Measurements from ENCODE around the gene TWIST2. TPM values are rescaled to one million over a fixed set of nuclear protein-coding genes. Genes with fewer than 3 reads are reported as not detected.

TWIST2 gene
- total RNA-seq, 1 donor = 9.4 TPM

DNA sequence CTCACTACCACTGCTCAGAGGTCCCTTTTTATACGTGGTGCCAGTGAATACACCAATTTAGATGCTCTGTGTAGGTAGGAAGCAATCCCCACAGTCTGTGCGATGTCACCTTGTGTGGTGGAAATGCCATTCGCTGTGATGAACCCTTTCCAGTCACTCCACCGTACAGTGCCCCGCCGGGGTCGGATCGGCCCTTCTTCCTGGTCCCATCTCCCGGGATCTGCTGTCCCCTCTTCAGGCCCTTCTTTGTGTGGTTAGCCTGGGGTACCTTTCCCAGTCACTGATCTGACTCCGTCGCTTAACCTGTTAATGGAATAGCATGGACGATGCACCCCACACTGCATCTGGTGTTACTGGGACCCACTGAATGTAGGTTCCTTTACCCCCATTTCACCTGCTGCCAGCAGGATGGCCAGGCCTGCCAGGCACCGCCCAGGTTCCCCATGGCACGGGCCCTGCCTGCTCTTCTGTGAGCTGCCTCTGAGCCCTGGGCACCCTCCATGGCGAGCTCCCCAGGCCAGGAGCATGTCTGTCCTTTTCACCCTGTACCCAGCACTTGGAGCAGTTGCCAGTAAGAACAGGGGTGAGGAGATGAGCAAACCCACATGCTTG lies 18.0 kb downstream of the TWIST2 start:
- no peaks in the 10 kb centered on the region for H3K9me3 ChIP-seq (ENCODE audit: low read depth, low read length)

DNA sequence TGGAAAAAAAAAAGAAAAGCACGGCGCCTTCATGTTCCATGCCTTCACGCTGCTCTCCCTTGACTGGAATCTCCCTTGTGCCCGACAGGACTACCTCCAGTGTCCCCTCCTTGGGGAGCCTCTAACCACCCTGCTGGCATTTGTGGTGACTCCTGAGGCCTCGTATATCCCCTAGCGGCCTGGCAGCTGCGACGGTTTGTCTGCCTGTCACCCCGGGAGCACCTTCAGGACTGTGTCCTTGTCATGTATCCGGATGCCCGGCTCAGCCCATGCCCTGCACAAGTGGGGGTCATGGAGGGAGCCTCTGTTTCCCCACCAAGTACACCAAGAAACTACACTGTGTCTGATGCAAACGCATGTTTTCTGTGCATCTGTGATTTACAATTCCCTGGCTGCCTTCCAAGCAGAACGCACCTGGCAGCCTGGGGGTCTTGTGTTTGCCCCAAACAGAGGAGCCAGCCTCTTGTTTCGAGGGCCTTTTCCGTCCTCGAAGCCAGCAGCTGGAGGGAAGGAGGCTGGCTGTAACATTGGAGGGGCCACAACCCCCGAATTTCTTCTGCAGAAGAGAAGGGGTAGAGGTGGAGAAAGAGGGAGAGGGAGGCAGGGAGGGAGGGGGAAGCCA lies 18.9 kb downstream of the TWIST2 start:
- Histone ChIP-seq H3K79me2 (ENCODE audit: insufficient read depth, low read length) (peaks cover 21% of the 10 kb centered on the region), H3K27me3 (ENCODE audit: insufficient read depth, low read length) (no peaks in the 10 kb centered on the region), H3K36me3 (ENCODE audit: insufficient read depth, low read length) (no peaks in the 10 kb centered on the region), H2AFZ (ENCODE audit: low read length) (peak overlapping the region; percentile 81), H3K27ac (ENCODE audit: low read depth, low read length) (peak overlapping the region; percentile 61), H3K4me2 (ENCODE audit: insufficient read depth, low read length) (peak overlapping the region; percentile 52), H3K9me3 (ENCODE audit: low read depth, low read length) (no peaks in the 10 kb centered on the region), H4K20me1 (ENCODE audit: insufficient read depth, low read length) (no peaks in the 10 kb centered on the region), H3K4me1 (ENCODE audit: insufficient read depth, low read length) (peaks cover 48% of the 10 kb centered on the region), H3K4me3 (ENCODE audit: insufficient read depth, low read length) (no peak overlapping the region)
- TF ChIP-seq, protein P1, sequence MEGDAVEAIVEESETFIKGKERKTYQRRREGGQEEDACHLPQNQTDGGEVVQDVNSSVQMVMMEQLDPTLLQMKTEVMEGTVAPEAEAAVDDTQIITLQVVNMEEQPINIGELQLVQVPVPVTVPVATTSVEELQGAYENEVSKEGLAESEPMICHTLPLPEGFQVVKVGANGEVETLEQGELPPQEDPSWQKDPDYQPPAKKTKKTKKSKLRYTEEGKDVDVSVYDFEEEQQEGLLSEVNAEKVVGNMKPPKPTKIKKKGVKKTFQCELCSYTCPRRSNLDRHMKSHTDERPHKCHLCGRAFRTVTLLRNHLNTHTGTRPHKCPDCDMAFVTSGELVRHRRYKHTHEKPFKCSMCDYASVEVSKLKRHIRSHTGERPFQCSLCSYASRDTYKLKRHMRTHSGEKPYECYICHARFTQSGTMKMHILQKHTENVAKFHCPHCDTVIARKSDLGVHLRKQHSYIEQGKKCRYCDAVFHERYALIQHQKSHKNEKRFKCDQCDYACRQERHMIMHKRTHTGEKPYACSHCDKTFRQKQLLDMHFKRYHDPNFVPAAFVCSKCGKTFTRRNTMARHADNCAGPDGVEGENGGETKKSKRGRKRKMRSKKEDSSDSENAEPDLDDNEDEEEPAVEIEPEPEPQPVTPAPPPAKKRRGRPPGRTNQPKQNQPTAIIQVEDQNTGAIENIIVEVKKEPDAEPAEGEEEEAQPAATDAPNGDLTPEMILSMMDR (IDR thresholded peaks at IDR 0.05; ENCODE audit: extremely low read depth, low read depth, low read length) = no peak
- no peak for DNase-seq (ENCODE audit: insufficient read length, low spot score, missing footprints)

More for the DNA sequence above, 18.0 kb downstream of the TWIST2 start:
- TF ChIP-seq, protein P1 (IDR thresholded peaks at IDR 0.05; ENCODE audit: extremely low read depth, low read depth, low read length) = no peak
- Histone ChIP-seq H2AFZ (ENCODE audit: low read length) (no peak overlapping the region), H3K4me3 (ENCODE audit: insufficient read depth, low read length) (no peak overlapping the region), H4K20me1 (ENCODE audit: insufficient read depth, low read length) (no peaks in the 10 kb centered on the region), H3K27me3 (ENCODE audit: insufficient read depth, low read length) (no peaks in the 10 kb centered on the region), H3K4me1 (ENCODE audit: insufficient read depth, low read length) (peaks cover 48% of the 10 kb centered on the region), H3K36me3 (ENCODE audit: insufficient read depth, low read length) (no peaks in the 10 kb centered on the region), H3K79me2 (ENCODE audit: insufficient read depth, low read length) (peaks cover 26% of the 10 kb centered on the region), H3K27ac (ENCODE audit: low read depth, low read length) (no peak overlapping the region), H3K4me2 (ENCODE audit: insufficient read depth, low read length) (no peak overlapping the region)
- no peak for DNase-seq (ENCODE audit: insufficient read length, low spot score, missing footprints)

DNA sequence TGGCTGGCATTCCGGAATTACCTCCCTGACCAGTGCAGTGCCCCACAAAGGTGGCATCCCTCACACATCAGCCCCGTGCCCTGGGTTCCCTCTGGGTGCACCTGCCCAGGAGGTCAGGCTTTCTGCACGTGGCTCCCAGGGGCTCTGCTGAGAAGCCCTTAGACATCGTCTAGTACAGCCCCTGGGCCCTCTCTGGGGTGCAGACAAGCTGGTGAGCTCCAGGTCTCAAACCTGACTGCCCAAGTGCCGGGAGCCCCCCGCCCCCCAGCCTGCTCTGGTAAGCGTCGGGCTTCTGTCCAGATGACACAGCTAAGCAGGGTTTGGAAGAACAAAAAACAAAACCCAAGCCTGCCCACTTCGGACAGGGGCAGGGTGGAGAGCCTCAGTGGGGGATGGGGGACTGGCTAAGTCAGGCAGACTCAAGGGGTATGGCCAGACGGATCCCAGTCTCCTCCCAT lies 20.2 kb downstream of the TWIST2 start:
- no peaks in the 10 kb centered on the region for H4K20me1 ChIP-seq (ENCODE audit: insufficient read depth, low read length)
- H3K4me1 ChIP-seq (ENCODE audit: insufficient read depth, low read length) = peaks cover 48% of the 10 kb centered on the region
- peak overlapping the region; percentile 66 for H2AFZ ChIP-seq (ENCODE audit: low read length)
- H3K27ac ChIP-seq (ENCODE audit: low read depth, low read length) = peak overlapping the region; percentile 61
- no peaks in the 10 kb centered on the region for H3K36me3 ChIP-seq (ENCODE audit: insufficient read depth, low read length)
- no peaks in the 10 kb centered on the region for H3K9me3 ChIP-seq (ENCODE audit: low read depth, low read length)
- peaks cover 16% of the 10 kb centered on the region for H3K79me2 ChIP-seq (ENCODE audit: insufficient read depth, low read length)
- peak overlapping the region; percentile 52 for H3K4me2 ChIP-seq (ENCODE audit: insufficient read depth, low read length)
- H3K27me3 ChIP-seq (ENCODE audit: insufficient read depth, low read length) = no peaks in the 10 kb centered on the region
- no peak overlapping the region for H3K4me3 ChIP-seq (ENCODE audit: insufficient read depth, low read length)
- TF ChIP-seq, protein P1 (IDR thresholded peaks at IDR 0.05; ENCODE audit: extremely low read depth, low read depth, low read length) = no peak
- DNase-seq (ENCODE audit: insufficient read length, low spot score, missing footprints) = peak; percentile 94

DNA sequence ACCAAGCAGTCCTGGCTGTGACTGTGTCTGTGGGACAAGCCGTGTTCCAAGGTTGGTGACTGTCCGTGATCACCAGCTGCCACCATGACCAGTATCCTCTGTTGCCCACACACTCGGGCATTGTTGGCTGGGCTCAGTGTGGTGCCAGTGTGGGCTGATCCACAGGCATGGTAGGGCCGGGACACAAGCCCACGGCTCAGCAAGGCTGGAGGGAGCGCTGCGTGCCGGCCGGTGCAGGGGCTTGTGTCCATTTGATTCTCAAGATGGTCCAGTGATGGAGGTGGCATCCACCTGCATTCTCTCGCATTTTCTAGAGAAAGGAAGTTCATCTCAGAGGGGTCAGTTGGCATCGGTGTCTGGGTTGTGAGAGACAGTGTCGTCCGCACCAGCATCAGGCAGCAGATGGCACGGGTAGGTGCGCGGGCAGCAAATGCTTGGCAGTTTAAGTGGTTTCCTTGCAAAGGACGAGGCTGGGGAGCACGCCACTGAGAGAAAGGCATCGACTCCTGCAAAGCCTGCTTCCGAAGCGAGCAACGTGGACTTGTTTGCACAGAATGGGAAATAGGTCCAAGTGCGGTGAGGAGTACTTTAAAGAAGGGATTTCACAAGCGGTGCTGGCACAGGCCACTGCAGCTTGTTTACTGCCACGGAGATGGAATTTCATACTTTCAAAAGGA lies 20.9 kb downstream of the TWIST2 start:
- no peak overlapping the region for H3K4me3 ChIP-seq (ENCODE audit: insufficient read depth, low read length)
- peak overlapping the region; percentile 66 for H2AFZ ChIP-seq (ENCODE audit: low read length)
- H3K27ac ChIP-seq (ENCODE audit: low read depth, low read length) = peak overlapping the region; percentile 46
- H3K9me3 ChIP-seq (ENCODE audit: low read depth, low read length) = no peaks in the 10 kb centered on the region
- H4K20me1 ChIP-seq (ENCODE audit: insufficient read depth, low read length) = no peaks in the 10 kb centered on the region
- no peaks in the 10 kb centered on the region for H3K27me3 ChIP-seq (ENCODE audit: insufficient read depth, low read length)
- H3K4me1 ChIP-seq (ENCODE audit: insufficient read depth, low read length) = peaks cover 43% of the 10 kb centered on the region
- TF ChIP-seq, protein P1 (IDR thresholded peaks at IDR 0.05; ENCODE audit: extremely low read depth, low read depth, low read length) = no peak
- H3K36me3 ChIP-seq (ENCODE audit: insufficient read depth, low read length) = no peaks in the 10 kb centered on the region
- peak overlapping the region; percentile 52 for H3K4me2 ChIP-seq (ENCODE audit: insufficient read depth, low read length)
- DNase-seq (ENCODE audit: insufficient read length, low spot score, missing footprints) = no peak
- H3K79me2 ChIP-seq (ENCODE audit: insufficient read depth, low read length) = peaks cover 16% of the 10 kb centered on the region
